T-helper 9 cell (primary cell): Measurements from ENCODE around the gene DOCK4.

Source experiments
- DNase-seq: peaks from one replicate; pipeline ENCODE4 v3.0.0-alpha.2; 2020

Gene DOCK4

GRCh38 chr7:111883241-111883640 lies 323.0 kb downstream of the DOCK4 start:
- DNase-seq = no peak

GRCh38 chr7:111878785-111879184 lies 327.4 kb downstream of the DOCK4 start:
- no peak for DNase-seq

GRCh38 chr7:111877931-111878330 lies 328.3 kb downstream of the DOCK4 start:
- DNase-seq = no peak

GRCh38 chr7:111873963-111874690 lies 332.1 kb downstream of the DOCK4 start:
- no peak for DNase-seq

GRCh38 chr7:111873326-111873646 lies 332.9 kb downstream of the DOCK4 start:
- no peak for DNase-seq

GRCh38 chr7:111872450-111873325 lies 333.5 kb downstream of the DOCK4 start:
- DNase-seq = no peak

- no peak for DNase-seq
These were observed 334.9 kb downstream of the DOCK4 start for GRCh38 chr7:111871283-111871682.

GRCh38 chr7:111869280-111869679 lies 336.9 kb downstream of the DOCK4 start:
- no peak for DNase-seq

- DNase-seq = no peak
These were observed 338.8 kb downstream of the DOCK4 start for GRCh38 chr7:111867348-111867931.

- no peak for DNase-seq
These were observed 339.4 kb downstream of the DOCK4 start for GRCh38 chr7:111866787-111867186.

GRCh38 chr7:111865430-111865829 lies 340.8 kb downstream of the DOCK4 start:
- DNase-seq = no peak

GRCh38 chr7:111864291-111864976 lies 341.8 kb downstream of the DOCK4 start:
- no peak for DNase-seq

- no peak for DNase-seq
These were observed 342.9 kb downstream of the DOCK4 start for GRCh38 chr7:111863269-111863668.

GRCh38 chr7:111860248-111860647 lies 346.0 kb downstream of the DOCK4 start:
- no peak for DNase-seq

GRCh38 chr7:111858331-111858730 lies 347.9 kb downstream of the DOCK4 start:
- DNase-seq = no peak

GRCh38 chr7:111855842-111856227 lies 350.4 kb downstream of the DOCK4 start:
- DNase-seq = no peak

- DNase-seq = no peak
These were observed 350.9 kb downstream of the DOCK4 start for GRCh38 chr7:111855161-111855841.

GRCh38 chr7:111853201-111853990 lies 352.8 kb downstream of the DOCK4 start:
- no peak for DNase-seq

GRCh38 chr7:111852081-111852480 lies 354.1 kb downstream of the DOCK4 start:
- DNase-seq = no peak

- DNase-seq = no peak
These were observed 359.3 kb downstream of the DOCK4 start for GRCh38 chr7:111846898-111847297.

GRCh38 chr7:111845853-111846252 lies 360.3 kb downstream of the DOCK4 start:
- DNase-seq = no peak
